ENCODE data around the gene CTSW.
A peak's percentile ranks its signal among the peaks of the same experiment; 100 is the strongest.

CTSW gene

GRCh38 chr11:65856689-65857499 is 22.7 kb upstream of the CTSW start:
- DNase-seq, result peak; percentile 52

DNA sequence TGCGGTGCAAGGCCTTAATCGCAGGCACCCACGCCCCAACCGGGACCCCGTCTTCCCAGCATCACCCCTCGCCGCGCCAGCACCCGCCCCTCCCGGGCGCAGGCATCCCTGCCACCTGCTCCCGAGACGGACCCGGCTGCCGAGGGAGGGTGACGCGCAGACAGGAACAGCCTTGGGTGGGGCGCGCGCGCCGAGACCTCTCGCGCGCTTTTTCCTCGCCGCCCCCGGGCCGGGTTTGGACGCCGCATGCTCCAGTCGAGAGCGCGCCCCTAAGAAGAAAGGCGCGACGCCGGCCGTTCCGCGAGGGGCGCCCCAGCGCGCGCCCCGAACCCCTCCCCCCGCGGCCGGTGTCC is 22.2 kb upstream of the CTSW start:
- DNase-seq, result peak; percentile 73

DNA sequence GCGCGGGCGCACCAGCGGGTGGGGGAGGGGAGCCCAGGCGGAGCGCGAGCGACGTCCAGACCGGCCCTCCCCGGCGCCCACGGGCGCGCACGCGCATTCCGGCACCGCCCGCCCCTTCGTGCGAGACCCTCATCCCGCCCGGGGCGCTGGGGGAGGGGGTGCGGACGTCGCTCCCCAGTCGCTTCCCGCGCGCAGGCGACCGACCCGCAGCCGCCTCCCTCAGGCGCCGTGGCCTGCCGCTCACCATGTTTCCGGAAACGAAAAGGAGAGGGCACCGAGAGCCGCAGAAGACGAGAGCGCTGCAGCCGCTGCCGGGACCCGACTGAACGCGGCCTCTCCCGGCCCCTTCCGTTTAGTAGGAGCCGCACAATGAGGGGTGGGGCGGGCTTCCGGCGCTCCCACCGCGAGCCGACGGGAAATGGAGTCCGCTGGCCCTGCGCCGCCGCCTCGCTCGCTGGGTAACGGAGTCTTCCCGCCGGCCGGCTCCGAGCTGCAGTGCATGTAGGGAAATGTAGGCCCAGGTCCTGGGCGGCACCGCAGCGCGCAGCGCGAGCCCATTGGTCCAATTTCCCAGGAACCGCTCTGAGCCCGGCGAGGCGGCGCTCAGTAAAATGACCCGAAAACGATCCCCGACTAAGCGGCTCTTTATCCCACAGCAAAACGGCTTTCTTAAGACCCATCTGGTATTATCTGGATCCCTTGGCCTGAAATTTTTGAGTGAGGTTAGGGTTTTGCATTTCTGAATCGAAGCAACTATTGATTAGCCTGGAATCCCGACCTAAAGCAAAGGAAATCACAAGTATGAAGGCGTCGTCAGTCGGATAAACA is 21.6 kb upstream of the CTSW start, which contains the start of gene CFL1:
Gene CFL1 (minus strand): TSS at position 328 of the 828 bp plus-strand sequence. CDS start 81 bp downstream, at position 247.
- peak; percentile 98 for DNase-seq

GRCh38 chr11:65858681-65859087 is 21.0 kb upstream of the CTSW start:
- DNase-seq, result no peak

DNA sequence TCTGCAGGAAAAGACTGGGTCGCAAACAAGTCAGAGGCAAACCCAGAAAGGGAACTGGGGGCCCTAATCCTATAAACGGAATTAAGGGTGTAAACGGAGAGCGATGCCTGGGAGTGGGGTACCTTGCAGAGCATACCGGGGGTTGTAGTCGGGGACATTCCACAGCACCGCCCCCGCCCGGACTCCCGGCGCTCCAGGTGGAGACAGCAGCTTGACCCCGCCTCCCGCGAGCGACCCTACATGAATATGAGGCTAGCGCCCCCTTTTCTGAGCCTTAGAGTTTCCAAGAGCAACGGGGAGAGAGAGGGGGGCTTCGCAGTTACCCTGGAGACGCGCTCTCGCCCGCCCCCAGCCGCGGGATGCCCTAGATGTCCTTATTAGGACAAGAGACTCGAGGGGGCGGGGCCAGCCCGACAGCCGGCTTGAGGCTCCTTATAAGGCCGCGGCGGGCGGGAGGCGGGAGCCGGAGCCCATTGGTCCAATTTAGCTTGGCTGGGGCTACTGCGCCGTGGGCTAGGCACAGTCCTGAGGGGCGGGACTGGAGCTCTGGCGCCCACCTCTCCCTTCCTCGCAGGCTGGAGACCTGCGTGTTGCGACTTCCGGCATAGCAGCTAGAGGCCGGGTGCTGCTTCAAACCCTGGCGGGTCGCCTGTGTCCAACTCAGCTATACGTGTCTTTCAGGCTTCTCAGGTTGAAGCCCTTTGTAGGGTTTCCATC is 20.4 kb upstream of the CTSW start:
- peak; percentile 100 for DNase-seq

- no peak for DNase-seq
Measured at GRCh38 chr11:65859812-65860277, 19.8 kb upstream of the CTSW start.

DNA sequence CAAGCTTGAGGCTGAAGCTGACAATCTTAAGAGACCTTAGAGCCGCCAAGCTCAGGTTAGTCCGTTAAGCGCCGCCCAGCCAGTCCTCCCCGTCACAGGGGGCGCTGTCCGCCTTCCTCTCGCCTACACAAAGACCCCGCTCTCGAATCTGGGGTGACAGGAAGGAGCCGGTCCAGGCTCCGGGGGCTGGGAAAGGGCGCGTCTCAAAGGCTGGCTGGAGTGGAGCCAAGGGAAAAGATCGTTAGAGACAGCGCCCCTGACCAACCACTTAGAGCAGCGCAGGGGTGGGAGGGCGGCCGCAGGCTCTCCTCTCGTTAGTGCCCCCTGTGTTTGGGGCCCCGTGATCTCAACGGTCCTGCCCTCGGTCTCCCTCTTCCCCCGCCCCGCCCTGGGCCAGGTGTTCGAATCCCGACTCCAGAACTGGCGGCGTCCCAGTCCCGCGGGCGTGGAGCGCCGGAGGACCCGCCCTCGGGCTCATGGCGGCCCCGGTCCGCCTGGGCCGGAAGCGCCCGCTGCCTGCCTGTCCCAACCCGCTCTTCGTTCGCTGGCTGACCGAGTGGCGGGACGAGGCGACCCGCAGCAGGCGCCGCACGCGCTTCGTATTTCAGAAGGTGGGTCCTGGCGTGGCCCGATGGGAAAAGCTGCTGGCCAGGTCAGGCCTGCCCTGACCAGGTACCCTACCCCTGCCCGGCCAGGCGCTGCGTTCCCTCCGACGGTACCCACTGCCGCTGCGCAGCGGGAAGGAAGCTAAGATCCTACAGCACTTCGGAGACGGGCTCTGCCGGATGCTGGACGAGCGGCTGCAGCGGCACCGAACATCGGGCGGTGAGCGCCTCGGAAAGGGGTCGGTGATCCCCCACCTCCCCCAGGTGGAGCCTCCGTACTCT is 19.1 kb upstream of the CTSW start, which contains the start of gene MUS81:
Gene MUS81 (plus strand): TSS at position 156 of the 887 bp plus-strand sequence. CDS start 321 bp downstream, at position 477.
- peak; percentile 97 for DNase-seq

- DNase-seq, result peak; percentile 42
Measured at GRCh38 chr11:65861165-65861505, 18.5 kb upstream of the CTSW start.

DNA sequence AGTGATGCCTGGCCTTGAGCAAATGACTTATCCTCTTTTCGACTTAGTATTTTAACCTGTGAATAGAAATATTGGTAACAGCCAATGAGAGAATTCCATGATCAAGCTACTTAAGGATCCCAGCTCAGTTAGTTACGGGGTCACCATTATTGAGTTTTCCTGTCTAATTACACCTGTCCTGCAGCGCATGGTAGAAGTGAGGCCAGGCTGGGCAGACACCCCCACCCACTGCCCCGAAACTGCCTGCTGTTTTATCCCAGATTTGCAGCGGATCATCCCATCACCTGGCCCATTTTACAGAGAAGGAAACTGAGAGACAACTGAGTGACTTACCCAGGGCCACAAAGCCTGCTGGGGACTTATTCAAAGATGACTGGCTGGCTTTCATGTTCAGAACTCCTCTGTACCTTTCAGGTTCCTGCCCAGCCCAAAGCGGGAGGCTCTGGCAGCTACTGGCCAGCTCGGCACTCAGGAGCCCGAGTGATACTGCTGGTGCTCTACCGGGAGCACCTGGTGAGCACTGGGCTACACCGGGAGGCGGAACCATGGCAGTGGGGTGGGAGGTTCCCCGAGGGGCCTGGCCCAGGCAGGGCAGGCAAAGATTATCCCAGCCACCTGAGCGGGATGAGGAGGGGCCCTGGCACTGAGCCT is 18.0 kb upstream of the CTSW start:
- DNase-seq, result no peak

DNA sequence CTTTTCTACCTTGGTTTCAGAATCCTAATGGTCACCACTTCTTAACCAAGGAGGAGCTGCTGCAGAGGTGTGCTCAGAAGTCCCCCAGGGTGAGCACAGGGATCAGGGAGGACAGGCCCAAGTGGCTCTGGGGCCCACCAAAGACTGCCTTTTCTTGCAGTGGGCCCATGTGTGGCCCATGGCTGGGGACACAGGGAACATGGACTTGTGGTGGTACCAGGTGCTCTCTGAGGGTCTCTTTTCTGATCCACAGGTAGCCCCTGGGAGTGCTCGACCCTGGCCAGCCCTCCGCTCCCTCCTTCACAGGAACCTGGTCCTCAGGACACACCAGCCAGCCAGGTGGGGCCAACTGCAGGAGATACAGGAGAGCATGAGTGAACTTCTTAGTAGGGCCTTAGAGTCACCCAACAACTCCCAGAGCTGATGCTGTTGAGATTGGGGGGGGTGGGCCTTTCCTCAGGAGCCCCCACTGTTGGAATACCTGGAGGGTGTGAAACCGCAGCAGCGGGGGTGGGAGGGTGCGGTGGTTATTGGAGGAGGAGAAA is 17.4 kb upstream of the CTSW start:
- no peak for DNase-seq

GRCh38 chr11:65862941-65863888 is 16.4 kb upstream of the CTSW start:
- DNase-seq, result no peak

- no peak for DNase-seq
Measured at GRCh38 chr11:65863889-65864705, 15.5 kb upstream of the CTSW start.

GRCh38 chr11:65864706-65865471 is 14.7 kb upstream of the CTSW start:
- DNase-seq, result no peak

- DNase-seq, result no peak
Measured at GRCh38 chr11:65865550-65866172, 14.0 kb upstream of the CTSW start.

DNA sequence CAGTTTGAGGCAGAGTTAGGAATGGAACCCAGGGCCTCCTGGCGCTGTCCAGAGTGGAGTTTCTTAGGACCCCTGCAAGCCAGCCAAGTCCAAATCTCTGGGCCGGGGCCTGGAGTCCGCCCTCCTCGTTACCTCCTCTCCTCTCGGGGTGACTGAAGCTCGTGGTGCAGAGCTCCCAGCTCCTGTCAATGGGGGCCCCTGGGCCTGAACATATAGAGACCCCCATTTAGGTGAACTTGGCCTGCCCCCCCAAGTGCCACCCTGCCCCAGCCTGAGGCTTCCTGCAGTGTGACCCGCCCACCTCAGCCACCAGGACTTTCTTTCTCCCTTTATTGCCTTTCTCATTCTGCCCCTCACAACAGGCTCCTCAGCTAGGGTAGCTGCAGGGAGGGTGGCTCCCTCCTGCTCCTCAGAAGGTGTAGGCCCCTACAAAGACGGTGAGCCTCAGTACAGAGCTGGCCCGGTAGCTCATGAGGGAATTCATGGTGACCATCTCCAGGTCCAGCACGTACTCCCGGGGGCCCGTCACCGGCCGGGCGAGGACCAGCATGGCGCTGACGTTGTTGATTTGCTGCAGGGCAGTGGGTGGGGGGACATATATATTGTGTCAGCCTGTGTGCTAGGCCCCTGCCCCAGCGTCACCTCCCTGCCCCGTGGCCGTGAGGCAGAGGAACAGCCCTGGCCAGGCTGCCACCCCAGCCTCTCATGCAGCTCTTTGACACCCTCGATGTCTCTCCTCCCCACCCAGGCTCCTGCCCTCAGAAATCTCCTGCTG is 12.9 kb upstream of the CTSW start:
- no peak for DNase-seq

DNA sequence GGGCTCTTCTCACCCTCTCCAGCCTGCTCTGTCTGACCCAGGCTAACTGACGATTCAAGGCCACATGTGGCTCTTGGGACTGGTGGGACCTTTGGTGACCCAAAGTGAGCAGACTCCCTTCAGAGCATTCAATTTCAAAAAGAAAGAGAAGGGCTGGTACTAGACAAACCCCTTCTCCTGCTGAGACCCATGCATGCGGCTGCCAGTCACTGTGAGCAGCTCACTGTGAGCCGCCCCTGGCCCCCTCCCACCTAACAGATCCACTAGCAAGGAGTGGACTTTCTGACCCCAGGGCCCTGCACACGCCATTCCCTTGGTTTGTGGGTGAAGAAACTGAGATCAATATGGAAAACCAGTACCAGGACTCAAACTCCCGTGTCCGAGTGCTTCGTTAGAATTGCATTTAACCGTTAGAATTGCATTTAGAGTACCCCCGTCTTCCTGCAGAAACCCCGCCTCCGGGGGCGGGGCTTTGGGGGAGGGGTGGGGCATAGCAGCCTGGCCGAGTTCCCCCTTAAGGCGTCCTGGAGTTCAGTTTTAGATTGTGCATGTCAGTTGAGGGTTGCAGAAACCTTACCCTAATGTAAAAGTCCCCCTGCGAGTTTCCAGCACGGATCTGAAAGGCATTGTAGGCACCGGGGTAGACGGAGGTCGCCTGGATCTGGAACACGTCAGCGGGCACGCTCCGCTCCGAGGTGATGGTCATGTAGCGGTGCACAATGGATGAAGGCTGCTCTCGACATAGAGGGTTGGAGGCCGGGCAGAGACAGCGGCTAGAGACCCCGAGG is 12.2 kb upstream of the CTSW start:
- no peak for DNase-seq

Data from NCI-H146 (cell line).